ENCODE results near the gene FOXA3.

DNA sequence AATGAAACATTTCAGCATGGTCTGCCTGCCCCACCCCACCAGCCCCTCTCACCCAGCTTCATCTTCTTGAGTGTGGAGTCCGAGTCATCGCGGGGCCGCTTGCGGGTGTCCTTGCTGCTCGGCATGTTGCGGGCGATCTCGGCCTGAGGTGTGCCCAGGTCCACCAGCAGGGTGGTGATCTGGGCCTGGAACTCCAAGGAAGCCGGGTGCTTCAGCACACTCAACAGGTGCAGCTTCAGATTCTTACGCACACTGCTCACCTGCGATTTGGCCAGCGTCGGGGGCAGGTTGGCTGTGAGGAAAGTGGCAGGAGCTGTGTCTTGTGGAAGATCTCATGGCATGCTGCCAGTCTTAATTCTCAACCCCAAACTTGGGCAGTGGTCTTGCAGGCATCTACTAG lies 21.9 kb upstream of the FOXA3 start:
- TF ChIP-seq, protein P1, sequence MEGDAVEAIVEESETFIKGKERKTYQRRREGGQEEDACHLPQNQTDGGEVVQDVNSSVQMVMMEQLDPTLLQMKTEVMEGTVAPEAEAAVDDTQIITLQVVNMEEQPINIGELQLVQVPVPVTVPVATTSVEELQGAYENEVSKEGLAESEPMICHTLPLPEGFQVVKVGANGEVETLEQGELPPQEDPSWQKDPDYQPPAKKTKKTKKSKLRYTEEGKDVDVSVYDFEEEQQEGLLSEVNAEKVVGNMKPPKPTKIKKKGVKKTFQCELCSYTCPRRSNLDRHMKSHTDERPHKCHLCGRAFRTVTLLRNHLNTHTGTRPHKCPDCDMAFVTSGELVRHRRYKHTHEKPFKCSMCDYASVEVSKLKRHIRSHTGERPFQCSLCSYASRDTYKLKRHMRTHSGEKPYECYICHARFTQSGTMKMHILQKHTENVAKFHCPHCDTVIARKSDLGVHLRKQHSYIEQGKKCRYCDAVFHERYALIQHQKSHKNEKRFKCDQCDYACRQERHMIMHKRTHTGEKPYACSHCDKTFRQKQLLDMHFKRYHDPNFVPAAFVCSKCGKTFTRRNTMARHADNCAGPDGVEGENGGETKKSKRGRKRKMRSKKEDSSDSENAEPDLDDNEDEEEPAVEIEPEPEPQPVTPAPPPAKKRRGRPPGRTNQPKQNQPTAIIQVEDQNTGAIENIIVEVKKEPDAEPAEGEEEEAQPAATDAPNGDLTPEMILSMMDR (conservative IDR thresholded peaks at IDR 0.05 in 1 of 2, IDR thresholded peaks at IDR 0.05 in 1 of 2; ENCODE audit: extremely low read depth in 1 of 2, insufficient read depth in 1 of 2, low read depth in 1 of 2, low read length in 2 of 2): no peak
- TF ChIP-seq EZH2 (IDR thresholded peaks at IDR 0.05; ENCODE audit: borderline replicate concordance, low read length): no peak

All from mammary epithelial cell (primary cell).